ENCODE results near the gene SAP30BP.

The SAP30BP gene

GRCh38 chr17:75647061-75647460 lies 20.1 kb upstream of the SAP30BP start:
- no peak for DNase-seq (ENCODE audit: low read depth in 2 of 2)

- DNase-seq (ENCODE audit: low read depth in 2 of 2): no peak
These were observed 19.2 kb upstream of the SAP30BP start for GRCh38 chr17:75647921-75648320.

- no peak for DNase-seq (ENCODE audit: low read depth in 2 of 2)
These were observed 17.5 kb upstream of the SAP30BP start for GRCh38 chr17:75649687-75650086.

- no peak for DNase-seq (ENCODE audit: low read depth in 2 of 2)
These were observed 16.3 kb upstream of the SAP30BP start for GRCh38 chr17:75650874-75651273.

DNA sequence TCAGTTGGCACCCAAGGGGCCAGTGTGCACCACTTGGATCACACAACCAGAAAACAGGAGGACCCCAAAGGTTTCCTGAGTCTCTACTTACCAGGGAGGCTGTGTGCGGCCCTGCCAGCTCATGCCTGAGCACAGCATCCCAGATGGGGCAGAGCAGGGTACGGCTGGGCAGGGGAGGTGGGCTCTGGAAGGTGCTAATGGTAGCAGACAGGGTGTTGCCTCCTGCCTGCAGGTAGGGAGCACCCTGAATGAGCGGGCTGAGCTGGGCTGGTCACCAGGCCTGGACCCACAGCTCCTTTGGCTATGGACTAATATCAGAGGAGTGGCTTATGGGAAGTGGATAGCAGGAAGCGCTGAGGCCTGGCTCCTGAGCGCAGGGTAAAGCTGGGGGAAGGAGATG lies 14.8 kb upstream of the SAP30BP start:
- no peak for DNase-seq (ENCODE audit: low read depth in 2 of 2)

- DNase-seq (ENCODE audit: low read depth in 2 of 2): no peak
These were observed 14.1 kb upstream of the SAP30BP start for GRCh38 chr17:75652934-75653549.

GRCh38 chr17:75654176-75654575 lies 13.0 kb upstream of the SAP30BP start:
- no peak for DNase-seq (ENCODE audit: low read depth in 2 of 2)

DNA sequence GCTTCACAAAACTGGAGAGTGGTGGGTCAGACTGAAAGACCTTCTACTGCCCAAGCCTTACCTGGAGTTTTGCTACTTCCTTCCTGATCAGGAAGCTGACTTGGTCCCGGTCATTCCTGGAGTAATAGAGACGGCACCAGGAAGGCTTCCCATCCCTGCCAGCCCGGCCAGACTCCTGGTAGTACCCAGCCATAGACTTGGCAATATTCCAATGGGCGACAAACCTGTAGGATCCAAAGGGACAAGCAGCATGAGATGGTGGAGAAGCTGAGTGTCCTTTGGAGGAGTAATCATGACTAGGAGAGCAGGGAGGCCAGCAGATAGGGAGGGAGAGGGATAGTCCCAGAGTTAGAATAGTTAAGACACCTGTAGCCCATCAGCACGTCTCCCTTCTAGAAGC lies 8.9 kb upstream of the SAP30BP start:
- DNase-seq (ENCODE audit: low read depth in 2 of 2): no peak

DNA sequence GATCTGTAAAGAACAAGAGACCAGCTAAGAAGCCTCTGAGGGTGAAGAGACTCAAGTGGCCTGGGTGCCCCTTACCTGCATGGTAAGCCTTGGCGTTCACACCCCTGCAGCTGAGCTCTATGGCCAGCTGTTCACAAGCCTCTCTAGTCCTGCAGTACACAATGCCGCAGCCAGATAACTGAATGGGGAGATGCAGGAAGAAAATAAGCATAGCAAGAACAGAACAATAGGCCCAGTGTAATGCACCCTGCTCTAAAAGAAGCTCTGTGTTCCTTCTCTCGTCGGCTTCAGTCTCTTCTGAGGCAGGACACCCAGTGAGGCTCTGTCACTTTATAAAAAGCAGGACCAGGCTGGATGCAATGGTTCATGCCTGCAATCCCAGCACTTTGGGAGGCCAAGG lies 5.6 kb upstream of the SAP30BP start:
- no peak for DNase-seq (ENCODE audit: low read depth in 2 of 2)

GRCh38 chr17:75662511-75662910 lies 4.6 kb upstream of the SAP30BP start:
- DNase-seq (ENCODE audit: low read depth in 2 of 2): no peak

GRCh38 chr17:75664099-75664549 lies 3.0 kb upstream of the SAP30BP start:
- no peak for DNase-seq (ENCODE audit: low read depth in 2 of 2)

- no peak for DNase-seq (ENCODE audit: low read depth in 2 of 2)
These were observed 1.2 kb upstream of the SAP30BP start for GRCh38 chr17:75665981-75666380.

DNA sequence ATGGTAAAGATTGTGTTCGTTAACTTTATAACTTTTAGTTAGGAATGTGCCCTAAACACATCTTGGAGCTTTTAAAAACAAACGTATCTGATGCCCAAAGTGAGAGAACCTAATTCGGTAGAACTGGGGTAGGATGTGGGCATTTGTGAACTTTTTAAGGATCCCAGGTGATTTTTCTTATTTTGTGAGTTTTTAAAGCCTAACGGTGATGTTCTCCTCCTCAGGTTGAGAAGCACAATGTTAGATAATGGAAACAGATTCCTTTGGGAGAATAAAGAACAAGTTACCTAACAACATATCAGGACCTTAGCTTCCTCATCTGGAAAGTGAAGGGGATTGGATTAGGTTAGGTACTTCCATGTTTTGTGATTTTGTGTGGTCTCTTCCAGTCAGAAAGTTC lies 687 bp downstream of the SAP30BP start:
- DNase-seq (ENCODE audit: low read depth in 2 of 2): no peak

GRCh38 chr17:75668489-75668888 lies 1.4 kb downstream of the SAP30BP start:
- no peak for DNase-seq (ENCODE audit: low read depth in 2 of 2)

DNA sequence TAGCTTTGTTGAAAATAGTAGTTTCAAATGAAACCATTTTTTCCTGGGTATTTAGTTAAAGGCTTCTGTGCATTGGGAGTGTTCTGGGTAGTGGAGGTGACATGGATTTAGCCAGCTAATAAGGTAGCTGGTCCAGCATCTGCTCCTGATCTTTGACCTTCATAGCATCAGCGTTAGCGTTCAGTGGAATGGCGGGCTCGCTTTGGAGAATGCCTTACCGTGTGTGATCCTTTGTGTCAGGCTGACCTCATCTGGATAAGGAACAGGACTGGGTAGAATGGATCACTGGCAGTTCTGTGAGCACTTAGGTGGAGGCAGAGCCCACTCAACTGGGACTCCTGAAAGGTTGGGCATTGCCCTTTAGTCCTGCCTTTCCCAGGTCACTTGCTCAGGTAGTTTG lies 3.7 kb downstream of the SAP30BP start:
- no peak for DNase-seq (ENCODE audit: low read depth in 2 of 2)

- no peak for DNase-seq (ENCODE audit: low read depth in 2 of 2)
These were observed 4.9 kb downstream of the SAP30BP start for GRCh38 chr17:75672011-75672410.

- DNase-seq (ENCODE audit: low read depth in 2 of 2): no peak
These were observed 6.3 kb downstream of the SAP30BP start for GRCh38 chr17:75673487-75673886.

GRCh38 chr17:75676461-75676860 lies 9.3 kb downstream of the SAP30BP start:
- DNase-seq (ENCODE audit: low read depth in 2 of 2): no peak

GRCh38 chr17:75679706-75680211 lies 12.6 kb downstream of the SAP30BP start:
- DNase-seq (ENCODE audit: low read depth in 2 of 2): no peak

DNA sequence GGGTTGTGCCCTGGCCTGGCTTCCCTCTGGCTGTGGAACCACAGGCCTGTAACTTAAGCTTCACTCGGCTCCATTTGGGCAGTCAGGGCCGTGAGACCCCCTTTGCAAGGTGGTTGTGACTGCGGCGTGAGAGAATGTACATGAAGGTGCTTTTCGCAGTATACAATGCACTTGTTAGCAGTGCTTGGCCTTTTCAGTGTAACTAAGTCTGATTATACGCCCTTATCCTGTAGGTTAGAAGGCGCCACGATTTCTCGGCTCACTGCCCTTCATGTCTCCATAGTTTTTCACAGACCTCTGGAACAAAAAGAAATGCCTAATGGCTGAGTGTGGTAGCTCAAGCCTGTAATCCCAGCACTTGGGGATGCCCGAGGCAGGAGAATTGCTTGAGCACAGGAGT lies 13.3 kb downstream of the SAP30BP start:
- DNase-seq (ENCODE audit: low read depth in 2 of 2): no peak

DNA sequence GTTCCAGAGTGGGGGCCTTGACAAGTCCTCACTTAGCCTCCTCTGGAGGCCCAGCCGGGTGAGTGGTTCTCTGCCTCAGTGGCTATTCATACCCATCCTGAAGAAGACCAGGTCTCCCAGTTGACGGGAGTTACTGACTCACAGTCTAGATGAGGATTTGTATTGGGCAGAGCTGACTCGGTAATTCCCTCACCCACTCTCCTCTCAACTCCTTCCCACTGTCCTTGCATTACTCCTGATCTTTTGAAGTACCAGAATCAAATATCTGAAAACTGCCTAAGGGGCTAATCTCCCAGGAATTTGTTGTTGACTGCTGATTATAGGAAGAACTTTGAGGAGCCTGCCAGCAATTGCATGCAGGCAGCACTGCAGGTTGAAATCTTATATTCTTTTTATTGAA lies 14.2 kb downstream of the SAP30BP start:
- no peak for DNase-seq (ENCODE audit: low read depth in 2 of 2)

- no peak for DNase-seq (ENCODE audit: low read depth in 2 of 2)
These were observed 16.4 kb downstream of the SAP30BP start for GRCh38 chr17:75683583-75683982.

- DNase-seq (ENCODE audit: low read depth in 2 of 2): no peak
These were observed 17.1 kb downstream of the SAP30BP start for GRCh38 chr17:75684249-75684648.

DNA sequence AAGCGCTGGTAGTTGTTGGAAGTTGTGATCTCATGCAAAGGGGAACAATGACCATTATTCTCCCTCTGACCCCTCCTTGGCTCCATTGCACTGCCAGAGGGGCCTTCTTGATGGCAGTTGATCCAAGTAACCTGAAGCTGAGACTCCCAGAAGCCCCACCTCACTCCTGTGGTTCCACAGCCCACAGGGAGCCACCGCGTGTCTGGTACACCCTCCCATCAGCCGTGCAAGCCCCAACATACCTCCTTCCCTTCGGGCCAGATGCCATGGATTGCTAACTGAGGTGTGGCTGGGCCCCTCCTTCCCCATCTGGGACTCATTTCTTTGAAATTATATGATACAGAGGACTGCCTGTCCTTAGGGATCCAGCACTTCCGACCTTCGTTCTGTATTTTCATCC lies 17.8 kb downstream of the SAP30BP start:
- DNase-seq (ENCODE audit: low read depth in 2 of 2): no peak
